ENCODE measurements around the gene ZBTB24. TPM values are rescaled to one million over a fixed set of nuclear protein-coding genes. Genes with fewer than 3 reads are reported as not detected.
A peak's percentile ranks its signal among the peaks of the same experiment; 100 is the strongest.
"Not testable (repeated sequence)": the region's sequence is repeated elsewhere in the genome, so short reads cannot be mapped to it uniquely, and the experiment has no call there.

The ZBTB24 gene
- polyA plus RNA-seq, 3 donors = 12.4 to 17.4 (median 14.8) TPM

GRCh38 chr6:109473120-109473519 is 9.9 kb downstream of the ZBTB24 start:
- DNase-seq = no peak

- no peak for DNase-seq
Observed at GRCh38 chr6:109472132-109472995, 10.7 kb downstream of the ZBTB24 start.

- no peak for DNase-seq
Observed at GRCh38 chr6:109471105-109471810, 11.8 kb downstream of the ZBTB24 start.

- DNase-seq = no peak
Observed at GRCh38 chr6:109469591-109470189, 13.3 kb downstream of the ZBTB24 start.

- DNase-seq = no peak
Observed at GRCh38 chr6:109467696-109468095, 15.3 kb downstream of the ZBTB24 start.

- no peak for DNase-seq
Observed at GRCh38 chr6:109466212-109466923, 16.7 kb downstream of the ZBTB24 start.

- no peak for DNase-seq
Observed at GRCh38 chr6:109465772-109466171, 17.2 kb downstream of the ZBTB24 start.

- no peak for DNase-seq
Observed at GRCh38 chr6:109461733-109462526, 21.1 kb downstream of the ZBTB24 start.

- not testable (repeated sequence) for DNase-seq
Observed at GRCh38 chr6:109461205-109461604, 21.8 kb downstream of the ZBTB24 start.

GRCh38 chr6:109460161-109460829 is 22.7 kb downstream of the ZBTB24 start:
- DNase-seq = no peak

- DNase-seq = no peak
Observed at GRCh38 chr6:109458774-109459531, 24.1 kb downstream of the ZBTB24 start.

GRCh38 chr6:109457562-109457996 is 25.4 kb downstream of the ZBTB24 start:
- no peak for DNase-seq

GRCh38 chr6:109456710-109457561 is 26.1 kb downstream of the ZBTB24 start:
- DNase-seq = no peak

- DNase-seq = no peak
Observed at GRCh38 chr6:109456111-109456583, 26.9 kb downstream of the ZBTB24 start.

GRCh38 chr6:109455437-109456110 is 27.4 kb downstream of the ZBTB24 start, which contains the start of gene MICAL1:
Gene MICAL1 (minus strand): TSS chr6:109455772. CDS start chr6:109454196, 1,576 bp downstream.
- peak; percentile 45 for DNase-seq

GRCh38 chr6:109454496-109455436 is 28.3 kb downstream of the ZBTB24 start:
- DNase-seq = no peak
